HUES64 (cell line): Measurements from ENCODE around the gene PRM2.

Source experiments
- H3K27ac ChIP-seq: 2 replicates; pipeline ENCODE4 v1.7.0; 2013; ENCODE audit warnings: low read depth, low read length, inconsistent platforms
- H3K27me3 ChIP-seq: 2 replicates; pipeline ENCODE4 v1.6.1; 2013; ENCODE audit warnings: mild to moderate bottlenecking, low read length; ENCODE audit not compliant: insufficient read depth
- H3K36me3 ChIP-seq: 2 replicates; pipeline ENCODE4 v1.6.1; 2013; ENCODE audit warnings: mild to moderate bottlenecking, low read length; ENCODE audit not compliant: insufficient read depth
- H3K4me1 ChIP-seq: 2 replicates; pipeline ENCODE4 v1.6.1; 2013; ENCODE audit warnings: mild to moderate bottlenecking, low read length, moderate library complexity; ENCODE audit not compliant: insufficient read depth
- H3K4me3 ChIP-seq: 2 replicates; pipeline ENCODE4 v1.5.1; 2013; ENCODE audit warnings: mild to moderate bottlenecking, low read length, moderate library complexity
- H3K9ac ChIP-seq: 2 replicates; pipeline ENCODE4 v1.6.1; 2013; ENCODE audit warnings: mild to moderate bottlenecking, low read depth, low read length
- H3K9me3 ChIP-seq: 2 replicates; pipeline ENCODE4 v1.6.1; 2013; ENCODE audit warnings: low read depth, low read length; ENCODE audit not compliant: insufficient read depth
- WGBS: fragments of 150-250, 120-280 bp; methylation state at CpG from one replicate; pipeline ENCODE4 v1.1.7; 2013; ENCODE audit warnings: missing lambda C conversion rate; 5-methylcytosine and 5-hydroxymethylcytosine counted together

PRM2 gene

DNA sequence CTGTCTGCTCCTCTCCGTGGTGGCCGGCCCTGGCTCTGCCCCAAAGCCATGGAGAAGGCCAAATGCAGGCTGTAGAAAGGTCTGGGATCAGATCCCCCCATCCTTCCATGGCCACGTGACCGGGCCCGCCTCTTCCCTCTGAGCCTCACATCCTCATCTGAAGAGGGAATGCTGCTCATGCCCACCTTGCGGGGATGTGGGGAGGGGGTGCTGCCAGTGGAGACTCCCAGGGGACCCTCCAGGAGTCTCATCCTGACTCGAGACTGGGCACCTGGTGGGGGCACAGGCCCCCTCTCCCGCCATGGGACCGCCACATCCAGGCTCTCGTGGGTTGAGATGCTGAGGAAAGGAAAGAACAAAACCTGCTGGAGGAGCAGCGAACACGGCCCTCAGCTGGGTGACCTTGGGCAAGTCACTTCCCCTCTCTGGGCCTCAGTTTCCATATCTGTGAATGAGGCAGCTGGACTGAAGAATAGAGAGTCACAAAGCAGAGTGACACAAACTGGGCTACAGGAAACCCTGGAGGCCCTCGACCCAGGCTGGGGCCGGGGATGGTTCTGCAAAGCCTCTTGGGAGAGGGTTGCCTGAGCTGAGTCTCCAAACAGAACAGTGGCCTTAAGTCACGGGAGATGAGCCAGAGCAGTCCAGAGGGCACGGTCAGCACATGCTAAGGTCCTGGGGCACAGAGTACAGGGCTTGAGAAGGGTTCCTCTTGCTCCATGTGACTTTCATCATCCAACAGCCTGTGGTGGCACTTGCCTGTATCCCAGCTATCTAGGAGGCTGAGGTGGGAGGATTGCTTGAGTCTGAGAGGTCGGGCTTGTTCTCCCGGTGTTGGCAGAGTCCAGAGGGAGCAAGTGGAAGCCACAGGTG is 50.4 kb downstream of the PRM2 start:
- Histone ChIP-seq H3K27ac (no peak overlapping the region), H3K9me3 (no peaks in the 10 kb centered on the region), H3K4me1 (no peaks in the 10 kb centered on the region), H3K36me3 (no peaks in the 10 kb centered on the region), H3K4me3 (no peak overlapping the region), H3K9ac (no peak overlapping the region), H3K27me3 (no peaks in the 10 kb centered on the region)
- 86% methylated on average over 18 of the region's 18 CpGs for WGBS
